Stimulated activated CD8-positive, alpha-beta memory T cell treated with anti-CD3 and anti-CD28 coated beads, Interleukin-15, amount 100 ng/mL, for 1 hour (primary cell): ENCODE results near the gene RCBTB1.
"Not testable (repeated sequence)": the region's sequence is repeated elsewhere in the genome, so short reads cannot be mapped to it uniquely, and the experiment has no call there.

Source experiments
- DNase-seq: peaks from one replicate; pipeline ENCODE4 v3.0.0-alpha.2; 2020; ENCODE audit warnings: low read depth

Gene RCBTB1

GRCh38 chr13:49604570-49604969 lies 19.2 kb upstream of the RCBTB1 start:
- DNase-seq = no peak

- DNase-seq = not testable (repeated sequence)
Observed at GRCh38 chr13:49602615-49603014, 17.3 kb upstream of the RCBTB1 start.

- no peak for DNase-seq
Observed at GRCh38 chr13:49602005-49602404, 16.6 kb upstream of the RCBTB1 start.

GRCh38 chr13:49597043-49597641 lies 11.8 kb upstream of the RCBTB1 start:
- DNase-seq = no peak

GRCh38 chr13:49596221-49596620 lies 10.9 kb upstream of the RCBTB1 start:
- DNase-seq = no peak

- DNase-seq = no peak
Observed at GRCh38 chr13:49594576-49594975, 9.2 kb upstream of the RCBTB1 start.

GRCh38 chr13:49593876-49594275 lies 8.5 kb upstream of the RCBTB1 start:
- not testable (repeated sequence) for DNase-seq

GRCh38 chr13:49590714-49591113 lies 5.4 kb upstream of the RCBTB1 start:
- not testable (repeated sequence) for DNase-seq

- no peak for DNase-seq
Observed at GRCh38 chr13:49587311-49587847, 2.0 kb upstream of the RCBTB1 start.

GRCh38 chr13:49586717-49587116 lies 1.4 kb upstream of the RCBTB1 start:
- no peak for DNase-seq

- DNase-seq = no peak
Observed at GRCh38 chr13:49584771-49585182, 581 bp downstream of the RCBTB1 start.

- DNase-seq = no peak
Observed at GRCh38 chr13:49580980-49581680, 4.2 kb downstream of the RCBTB1 start.

- no peak for DNase-seq
Observed at GRCh38 chr13:49579501-49579900, 5.9 kb downstream of the RCBTB1 start.

- no peak for DNase-seq
Observed at GRCh38 chr13:49571299-49572240, 13.8 kb downstream of the RCBTB1 start.

GRCh38 chr13:49569993-49570689 lies 15.2 kb downstream of the RCBTB1 start:
- no peak for DNase-seq

GRCh38 chr13:49567491-49567890 lies 17.9 kb downstream of the RCBTB1 start:
- no peak for DNase-seq

- no peak for DNase-seq
Observed at GRCh38 chr13:49566461-49566860, 18.9 kb downstream of the RCBTB1 start.

- not testable (repeated sequence) for DNase-seq
Observed at GRCh38 chr13:49565461-49565860, 19.9 kb downstream of the RCBTB1 start.

GRCh38 chr13:49563516-49563915 lies 21.8 kb downstream of the RCBTB1 start:
- no peak for DNase-seq

GRCh38 chr13:49561062-49561410 lies 24.3 kb downstream of the RCBTB1 start:
- no peak for DNase-seq

GRCh38 chr13:49560270-49561061 lies 24.9 kb downstream of the RCBTB1 start:
- DNase-seq = no peak
